Left lung (tissue), 10 donors: ENCODE results near the gene MRPS35. TPM values are rescaled to one million over a fixed set of nuclear protein-coding genes. Genes with fewer than 3 reads are reported as not detected.
"Not testable (repeated sequence)": the region's sequence is repeated elsewhere in the genome, so short reads cannot be mapped to it uniquely, and the experiment has no call there.

Experiments
- ATAC-seq: fragments of 200-7000 bp; cut with Tn5 transposase; one replicate; pipeline ENCODE4 v1.9.1; 2020; ENCODE audit warnings: moderate library complexity
- DNase-seq, 4 donors: peaks; one replicate each; pipeline ENCODE4 v3.0.0-alpha.2; 2013 to 2020
- H3K27ac ChIP-seq, 2 donors: fragments of 200-600 bp; sonication (generic) in 1 of 2; one replicate each; pipeline versions ENCODE4 v1.5.0 to v1.8.0; 2020 to 2021
- H3K27me3 ChIP-seq, 2 donors: fragments of 200-600 bp; sonication (generic) in 1 of 2; one replicate each; pipeline versions ENCODE4 v1.5.0 to v1.8.0; 2020 to 2021
- H3K36me3 ChIP-seq, 2 donors: fragments of 200-600 bp; sonication (generic) in 1 of 2; one replicate each; pipeline versions ENCODE4 v1.5.0 to v1.8.0; 2020 to 2021
- H3K4me1 ChIP-seq, 2 donors: fragments of 200-600 bp; one replicate each; pipeline ENCODE4 v1.8.0; 2021
- H3K4me3 ChIP-seq, 2 donors: fragments of 200-600 bp; sonication (generic) in 1 of 2; one replicate each; pipeline versions ENCODE4 v1.5.0 to v1.8.0; 2020 to 2021; ENCODE audit warnings: mild to moderate bottlenecking in 1 of 2
- H3K9me3 ChIP-seq, 2 donors: fragments of 200-600 bp; sonication (generic) in 1 of 2; one replicate each; pipeline versions ENCODE4 v1.5.0 to v1.8.0; 2020 to 2021
- CTCF ChIP-seq, 2 donors: fragments of 200-600 bp; sonication (generic) in 1 of 2; IDR thresholded peaks; one replicate each; pipeline versions ENCODE4 v1.5.0 to v1.8.0; 2021; ENCODE audit warnings: antibody characterized with exemption in 2 of 2
- intact Hi-C, 2 donors: fragments of 100-400 bp; cut with DNase I; formaldehyde crosslinking; loops; one replicate each; pipeline versions ENCODE4 v1.11.2 to v1.14.2; 2022
- polyA plus RNA-seq, 6 donors: library from polyadenylated mRNA; unstranded; fragments of 120-200 nt; gene quantifications; one replicate each; pipeline ENCODE4 v1.2.1, GENCODE V29; 2013; ENCODE audit not compliant: insufficient read length in 6 of 6
- total RNA-seq, 2 donors: library from RNA; stranded (reverse); fragmentation: NEBNext Ultra II Directional; extraction: Animal tissue kit (Norgen Biotek cat#: 25700); gene quantifications; one replicate each; pipeline ENCODE4 v1.2.1, GENCODE V29; 2021
- donor health status: DM: no; HTN: yes; CAD: no.
- donor health status: DM: no; HTN: no; CAD: no.

MRPS35 gene
- total and polyA plus RNA-seq, 8 donors, result 31.9 to 56.6 (median 50.7) TPM

- DNase-seq (peak in 2 of 4 donors; percentile 25 to 37), ATAC-seq (peak; percentile 80)
- H3K4me3 ChIP-seq, result no peak overlapping the region
- H3K27me3 ChIP-seq, result no peaks in the 10 kb centered on the region
- intact Hi-C loops, result loop anchor here in 1 of 2 donors (10.0 kb wide), 2 partner anchors 82 to 202 kb away; no protein-coding TSS in a partner anchor
- H3K4me1 ChIP-seq, result no peaks in the 10 kb centered on the region
- no peaks in the 10 kb centered on the region for H3K9me3 ChIP-seq
- H3K27ac ChIP-seq, result no peak overlapping the region
- H3K36me3 ChIP-seq, result peaks cover 0 to 61% of the 10 kb centered on the region in 2 donors
- TF ChIP-seq CTCF (IDR thresholded peaks at IDR 0.05), result peak; percentile 54 to 70
These were observed 22.5 kb downstream of the MRPS35 start for GRCh38 chr12:27733052-27733656.

- no peak for DNase-seq
- Histone ChIP-seq H3K4me1 (no peaks in the 10 kb centered on the region), H3K27ac (no peak overlapping the region), H3K9me3 (no peaks in the 10 kb centered on the region), H3K27me3 (no peaks in the 10 kb centered on the region), H3K4me3 (no peak overlapping the region), H3K36me3 (peaks cover 0 to 67% of the 10 kb centered on the region in 2 donors)
- TF ChIP-seq CTCF (IDR thresholded peaks at IDR 0.05), result no peak
- intact Hi-C loops, result loop anchor here in 1 of 2 donors (10.0 kb wide), 2 partner anchors 81 to 201 kb away; no protein-coding TSS in a partner anchor
- ATAC-seq, result no peak
These were observed 23.2 kb downstream of the MRPS35 start for GRCh38 chr12:27733791-27734190.

DNA sequence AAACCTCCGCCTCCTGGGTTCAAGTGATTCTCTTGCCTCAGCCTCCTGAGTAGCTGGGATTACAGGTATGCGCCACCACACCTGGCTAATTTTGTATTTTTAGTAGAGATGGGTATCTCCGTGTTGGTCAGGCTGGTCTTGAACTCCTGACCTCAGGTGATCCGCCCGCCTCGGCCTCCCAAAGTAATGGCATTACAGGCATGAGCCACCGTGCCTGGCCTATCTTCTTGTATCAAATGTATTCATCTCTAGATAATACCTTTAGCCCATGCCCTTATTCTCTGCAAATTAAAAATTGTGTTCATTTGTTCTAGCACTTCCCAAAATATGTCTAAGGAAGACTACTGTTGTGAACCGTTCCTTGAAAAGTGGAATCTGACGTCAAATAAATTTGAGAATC, 23.7 kb downstream of the MRPS35 start:
- peaks cover 0 to 72% of the 10 kb centered on the region in 2 donors for H3K36me3 ChIP-seq
- intact Hi-C loops, result loop anchor here in 1 of 2 donors (10.0 kb wide), 2 partner anchors 80 to 200 kb away; no protein-coding TSS in a partner anchor
- not testable (repeated sequence) for H3K9me3 ChIP-seq, H3K4me3 ChIP-seq, H3K4me1 ChIP-seq, DNase-seq, ATAC-seq, H3K27ac ChIP-seq, H3K27me3 ChIP-seq

GRCh38 chr12:27743601-27744000, 33.0 kb downstream of the MRPS35 start:
- Histone ChIP-seq H3K27me3 (no peaks in the 10 kb centered on the region), H3K9me3 (no peaks in the 10 kb centered on the region), H3K4me1 (peaks cover 0 to 6% of the 10 kb centered on the region in 2 donors), H3K27ac (no peak overlapping the region), H3K36me3 (peaks cover 0 to 59% of the 10 kb centered on the region in 2 donors), H3K4me3 (no peak overlapping the region)
- TF ChIP-seq CTCF (IDR thresholded peaks at IDR 0.05), result no peak
- intact Hi-C loops, result no loop called here
- no peak for DNase-seq
- no peak for ATAC-seq

GRCh38 chr12:27745734-27746133, 35.1 kb downstream of the MRPS35 start:
- H3K27me3 ChIP-seq, ATAC-seq, H3K9me3 ChIP-seq, DNase-seq, H3K27ac ChIP-seq, H3K4me3 ChIP-seq, intact Hi-C loops, H3K4me1 ChIP-seq: not testable (repeated sequence)
- H3K36me3 ChIP-seq, result peaks cover 0 to 37% of the 10 kb centered on the region in 2 donors

- Histone ChIP-seq H3K27ac (peak overlapping the region in 1 of 2 donors; percentile 13), H3K9me3 (no peaks in the 10 kb centered on the region), H3K27me3 (no peaks in the 10 kb centered on the region), H3K4me3 (no peak overlapping the region), H3K36me3 (peaks cover 0 to 34% of the 10 kb centered on the region in 2 donors), H3K4me1 (peaks cover 0 to 6% of the 10 kb centered on the region in 2 donors)
- DNase-seq (no peak), ATAC-seq (peak; percentile 59)
- TF ChIP-seq CTCF (IDR thresholded peaks at IDR 0.05), result no peak
- intact Hi-C loops, result no loop called here
These were observed 36.6 kb downstream of the MRPS35 start for GRCh38 chr12:27747111-27747820.
